SK-N-SH treated with all-trans-retinoic acid at 6 μM for 48 hours (cell line): Measurements from ENCODE around the gene EHHADH.

Source experiments
- ATAC-seq: fragments of 200-7000 bp; cut with Tn5 transposase; 3 replicates; pipeline ENCODE4 v1.9.1; 2020; ENCODE audit warnings: mild to moderate bottlenecking, moderate library complexity
- ARNTL ChIP-seq: fragments of 450-650 bp; formaldehyde crosslinking; IDR thresholded peaks from 2 replicates; pipeline ENCODE4 v1.5.0; 2020; ENCODE audit warnings: low read depth, mild to moderate bottlenecking, moderate library complexity, borderline replicate concordance
- BACH2 ChIP-seq: fragments of 250-450 bp; sonication (Bioruptor Pico); IDR thresholded peaks from 2 replicates; pipeline ENCODE4 v1.9.0; 2021; ENCODE audit warnings: mild to moderate bottlenecking, borderline replicate concordance
- CSDC2 ChIP-seq: fragments of 250-450 bp; sonication (Bioruptor Pico); IDR thresholded peaks from 2 replicates; pipeline ENCODE4 v1.5.0; 2020; ENCODE audit warnings: mild to moderate bottlenecking, moderate library complexity
- ISL1 ChIP-seq: fragments of 250-450 bp; sonication (Bioruptor Pico); IDR thresholded peaks from 2 replicates; pipeline ENCODE4 v2.1.2; 2022; ENCODE audit warnings: mild to moderate bottlenecking, moderate library complexity
- OSR1 ChIP-seq: fragments of 250-450 bp; sonication (Bioruptor Pico); IDR thresholded peaks from 2 replicates; pipeline ENCODE4 v1.8.0; 2022; ENCODE audit warnings: moderate library complexity, mild to moderate bottlenecking, inconsistent platforms
- RARB ChIP-seq: fragments of 250-450 bp; sonication (Bioruptor Pico); IDR thresholded peaks from 2 replicates; pipeline ENCODE4 v1.8.0; 2021; ENCODE audit warnings: mild to moderate bottlenecking, moderate library complexity
- TCF4 ChIP-seq: fragments of 250-450 bp; sonication (Bioruptor Pico); IDR thresholded peaks from 2 replicates; pipeline ENCODE4 v1.8.0; 2021; ENCODE audit warnings: mild to moderate bottlenecking, moderate library complexity, borderline replicate concordance
- ZC3H10 ChIP-seq: fragments of 250-450 bp; sonication (Bioruptor Pico); IDR thresholded peaks from 2 replicates; pipeline ENCODE4 v1.5.1; 2021; ENCODE audit warnings: mild to moderate bottlenecking, moderate library complexity
- ZFP3 ChIP-seq: fragments of 250-450 bp; sonication (Bioruptor Pico); IDR thresholded peaks from 2 replicates; pipeline ENCODE4 v1.5.0; 2020; ENCODE audit warnings: mild to moderate bottlenecking, moderate library complexity
- ZNF8 ChIP-seq: fragments of 450-650 bp; formaldehyde crosslinking; IDR thresholded peaks from 2 replicates; pipeline ENCODE4 v1.5.0; 2020; ENCODE audit warnings: mild to moderate bottlenecking, moderate library complexity
- TF ChIP-seq, protein P1 (sequence below): fragments of 250-450 bp; sonication (Bioruptor Pico); IDR thresholded peaks from 2 replicates; pipeline ENCODE4 v1.5.1; 2020; ENCODE audit warnings: low read depth, mild to moderate bottlenecking, moderate library complexity
- TF ChIP-seq, protein P2 (sequence below): fragments of 250-450 bp; sonication (Bioruptor Pico); IDR thresholded peaks from 2 replicates; pipeline ENCODE4 v1.8.0; 2020; ENCODE audit warnings: mild to moderate bottlenecking, moderate library complexity, borderline replicate concordance
- TF ChIP-seq, protein P3 (sequence below): fragments of 250-450 bp; sonication (Bioruptor Pico); IDR thresholded peaks from 2 replicates; pipeline ENCODE4 v1.5.0; 2020; ENCODE audit warnings: mild to moderate bottlenecking, moderate library complexity
- TF ChIP-seq, protein P4 (sequence below): fragments of 250-450 bp; sonication (Bioruptor Pico); IDR thresholded peaks from 2 replicates; pipeline ENCODE4 v1.5.1; 2021; ENCODE audit warnings: mild to moderate bottlenecking, moderate library complexity
- TF ChIP-seq, protein P5 (sequence below): fragments of 250-450 bp; sonication (Bioruptor Pico); IDR thresholded peaks from 2 replicates; pipeline ENCODE4 v1.8.0; 2021; ENCODE audit warnings: low read depth, mild to moderate bottlenecking, moderate library complexity, borderline replicate concordance

EHHADH gene

DNA sequence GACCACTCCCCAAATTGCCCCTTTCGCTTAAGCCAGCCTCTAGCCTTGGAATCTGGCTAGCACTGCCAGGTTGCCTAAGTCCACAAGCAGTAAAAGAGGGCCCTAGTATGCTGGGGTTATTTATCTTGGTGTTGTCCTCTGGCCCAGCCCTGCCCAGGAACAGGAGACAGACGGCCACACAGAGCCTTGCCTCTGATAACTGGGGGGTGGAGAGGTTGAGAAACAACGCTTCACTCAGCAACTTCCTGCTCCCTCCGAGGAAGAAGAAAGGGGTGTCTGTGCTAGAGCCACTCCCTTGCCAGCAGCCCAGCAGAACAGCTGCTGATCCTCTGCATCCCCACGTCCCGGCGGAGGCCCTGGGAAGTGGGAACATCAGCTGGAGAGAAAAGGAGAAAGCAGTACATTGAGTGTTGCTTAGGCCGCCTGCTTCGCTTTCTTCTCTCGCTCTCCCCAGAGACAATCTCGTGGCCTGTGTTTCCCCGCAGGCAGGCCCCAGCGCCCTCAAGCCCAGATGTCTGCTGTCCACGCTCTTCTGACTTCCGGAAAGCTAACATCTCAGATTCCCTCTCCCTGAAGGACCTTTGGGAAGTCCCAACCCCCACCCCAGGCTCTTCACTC lies 78.4 kb downstream of the EHHADH start:
- TF ChIP-seq, protein P1, sequence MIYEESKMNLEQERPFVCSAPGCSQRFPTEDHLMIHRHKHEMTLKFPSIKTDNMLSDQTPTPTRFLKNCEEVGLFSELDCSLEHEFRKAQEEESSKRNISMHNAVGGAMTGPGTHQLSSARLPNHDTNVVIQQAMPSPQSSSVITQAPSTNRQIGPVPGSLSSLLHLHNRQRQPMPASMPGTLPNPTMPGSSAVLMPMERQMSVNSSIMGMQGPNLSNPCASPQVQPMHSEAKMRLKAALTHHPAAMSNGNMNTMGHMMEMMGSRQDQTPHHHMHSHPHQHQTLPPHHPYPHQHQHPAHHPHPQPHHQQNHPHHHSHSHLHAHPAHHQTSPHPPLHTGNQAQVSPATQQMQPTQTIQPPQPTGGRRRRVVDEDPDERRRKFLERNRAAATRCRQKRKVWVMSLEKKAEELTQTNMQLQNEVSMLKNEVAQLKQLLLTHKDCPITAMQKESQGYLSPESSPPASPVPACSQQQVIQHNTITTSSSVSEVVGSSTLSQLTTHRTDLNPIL, result no peak
- TF ChIP-seq BACH2 (CRISPR knock-in tag) (no peak), RARB (CRISPR knock-in tag) (no peak)
- TF ChIP-seq, protein P2, sequence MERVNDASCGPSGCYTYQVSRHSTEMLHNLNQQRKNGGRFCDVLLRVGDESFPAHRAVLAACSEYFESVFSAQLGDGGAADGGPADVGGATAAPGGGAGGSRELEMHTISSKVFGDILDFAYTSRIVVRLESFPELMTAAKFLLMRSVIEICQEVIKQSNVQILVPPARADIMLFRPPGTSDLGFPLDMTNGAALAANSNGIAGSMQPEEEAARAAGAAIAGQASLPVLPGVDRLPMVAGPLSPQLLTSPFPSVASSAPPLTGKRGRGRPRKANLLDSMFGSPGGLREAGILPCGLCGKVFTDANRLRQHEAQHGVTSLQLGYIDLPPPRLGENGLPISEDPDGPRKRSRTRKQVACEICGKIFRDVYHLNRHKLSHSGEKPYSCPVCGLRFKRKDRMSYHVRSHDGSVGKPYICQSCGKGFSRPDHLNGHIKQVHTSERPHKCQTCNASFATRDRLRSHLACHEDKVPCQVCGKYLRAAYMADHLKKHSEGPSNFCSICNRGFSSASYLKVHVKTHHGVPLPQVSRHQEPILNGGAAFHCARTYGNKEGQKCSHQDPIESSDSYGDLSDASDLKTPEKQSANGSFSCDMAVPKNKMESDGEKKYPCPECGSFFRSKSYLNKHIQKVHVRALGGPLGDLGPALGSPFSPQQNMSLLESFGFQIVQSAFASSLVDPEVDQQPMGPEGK (CRISPR knock-in tag), result no peak
- TF ChIP-seq, protein P3, sequence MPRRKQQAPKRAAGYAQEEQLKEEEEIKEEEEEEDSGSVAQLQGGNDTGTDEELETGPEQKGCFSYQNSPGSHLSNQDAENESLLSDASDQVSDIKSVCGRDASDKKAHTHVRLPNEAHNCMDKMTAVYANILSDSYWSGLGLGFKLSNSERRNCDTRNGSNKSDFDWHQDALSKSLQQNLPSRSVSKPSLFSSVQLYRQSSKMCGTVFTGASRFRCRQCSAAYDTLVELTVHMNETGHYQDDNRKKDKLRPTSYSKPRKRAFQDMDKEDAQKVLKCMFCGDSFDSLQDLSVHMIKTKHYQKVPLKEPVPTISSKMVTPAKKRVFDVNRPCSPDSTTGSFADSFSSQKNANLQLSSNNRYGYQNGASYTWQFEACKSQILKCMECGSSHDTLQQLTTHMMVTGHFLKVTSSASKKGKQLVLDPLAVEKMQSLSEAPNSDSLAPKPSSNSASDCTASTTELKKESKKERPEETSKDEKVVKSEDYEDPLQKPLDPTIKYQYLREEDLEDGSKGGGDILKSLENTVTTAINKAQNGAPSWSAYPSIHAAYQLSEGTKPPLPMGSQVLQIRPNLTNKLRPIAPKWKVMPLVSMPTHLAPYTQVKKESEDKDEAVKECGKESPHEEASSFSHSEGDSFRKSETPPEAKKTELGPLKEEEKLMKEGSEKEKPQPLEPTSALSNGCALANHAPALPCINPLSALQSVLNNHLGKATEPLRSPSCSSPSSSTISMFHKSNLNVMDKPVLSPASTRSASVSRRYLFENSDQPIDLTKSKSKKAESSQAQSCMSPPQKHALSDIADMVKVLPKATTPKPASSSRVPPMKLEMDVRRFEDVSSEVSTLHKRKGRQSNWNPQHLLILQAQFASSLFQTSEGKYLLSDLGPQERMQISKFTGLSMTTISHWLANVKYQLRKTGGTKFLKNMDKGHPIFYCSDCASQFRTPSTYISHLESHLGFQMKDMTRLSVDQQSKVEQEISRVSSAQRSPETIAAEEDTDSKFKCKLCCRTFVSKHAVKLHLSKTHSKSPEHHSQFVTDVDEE (CRISPR knock-in tag), result no peak
- TF ChIP-seq, all 23 proteins: peak for 0
- ATAC-seq, result no peak

DNA sequence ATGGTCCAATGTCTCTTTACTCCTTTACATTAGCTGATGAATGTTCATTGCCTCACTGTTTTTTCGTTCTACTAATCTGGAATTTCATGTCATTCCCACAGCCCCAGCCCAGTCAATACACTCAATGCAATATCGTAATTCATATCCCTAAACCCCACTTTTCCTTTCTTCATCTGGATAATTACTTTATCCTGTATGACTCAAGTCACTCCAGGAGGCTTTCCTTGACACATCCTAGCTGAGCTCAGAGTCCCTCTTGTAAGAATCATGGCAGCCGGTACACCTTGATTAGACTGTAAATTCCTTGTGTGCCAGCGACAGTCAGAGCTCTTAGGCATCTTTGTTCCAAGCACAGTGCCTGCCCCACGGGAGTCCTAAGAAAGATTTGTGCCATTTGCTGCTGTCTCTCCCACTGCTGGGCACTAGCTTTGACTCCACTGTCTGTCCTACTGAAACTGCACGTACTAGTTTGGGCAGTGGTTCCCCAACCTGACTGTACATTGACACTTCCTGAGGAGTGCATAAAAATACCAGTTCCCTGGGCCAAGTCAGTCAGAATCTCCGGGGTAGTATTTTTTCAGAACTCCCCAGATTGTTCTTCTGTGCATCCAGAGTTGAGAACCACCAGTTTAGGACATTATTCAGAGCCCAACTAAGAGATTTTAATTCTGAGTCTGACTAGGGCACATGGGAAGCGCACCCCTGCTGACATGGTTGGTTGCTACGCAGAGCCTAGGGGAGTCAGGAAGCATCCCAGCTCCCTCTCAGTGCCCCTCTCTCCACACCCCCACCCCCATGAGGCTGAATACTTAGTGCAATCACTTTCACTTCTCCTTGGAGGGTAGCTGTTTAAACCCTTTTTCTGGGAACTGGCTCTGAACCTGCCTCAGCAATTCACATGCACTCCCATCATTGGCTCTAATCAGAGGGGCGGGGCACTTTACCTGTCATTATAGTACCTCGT lies 81.5 kb downstream of the EHHADH start:
- no peak for ATAC-seq
- TF ChIP-seq, protein P2 (CRISPR knock-in tag), result no peak
- no peak for TF ChIP-seq RARB (CRISPR knock-in tag)
- no peak for TF ChIP-seq BACH2 (CRISPR knock-in tag)
- TF ChIP-seq ARNTL, result no peak
- TF ChIP-seq TCF4 (CRISPR knock-in tag), result no peak
- TF ChIP-seq ZNF8 (CRISPR knock-in tag), result no peak
- TF ChIP-seq, protein P1, result no peak
- TF ChIP-seq, protein P4, sequence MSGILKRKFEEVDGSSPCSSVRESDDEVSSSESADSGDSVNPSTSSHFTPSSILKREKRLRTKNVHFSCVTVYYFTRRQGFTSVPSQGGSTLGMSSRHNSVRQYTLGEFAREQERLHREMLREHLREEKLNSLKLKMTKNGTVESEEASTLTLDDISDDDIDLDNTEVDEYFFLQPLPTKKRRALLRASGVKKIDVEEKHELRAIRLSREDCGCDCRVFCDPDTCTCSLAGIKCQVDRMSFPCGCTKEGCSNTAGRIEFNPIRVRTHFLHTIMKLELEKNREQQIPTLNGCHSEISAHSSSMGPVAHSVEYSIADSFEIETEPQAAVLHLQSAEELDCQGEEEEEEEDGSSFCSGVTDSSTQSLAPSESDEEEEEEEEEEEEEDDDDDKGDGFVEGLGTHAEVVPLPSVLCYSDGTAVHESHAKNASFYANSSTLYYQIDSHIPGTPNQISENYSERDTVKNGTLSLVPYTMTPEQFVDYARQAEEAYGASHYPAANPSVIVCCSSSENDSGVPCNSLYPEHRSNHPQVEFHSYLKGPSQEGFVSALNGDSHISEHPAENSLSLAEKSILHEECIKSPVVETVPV (CRISPR knock-in tag), result no peak
- TF ChIP-seq CSDC2 (CRISPR knock-in tag), result no peak
- no peak for TF ChIP-seq ZFP3 (CRISPR knock-in tag)
- TF ChIP-seq, protein P5, sequence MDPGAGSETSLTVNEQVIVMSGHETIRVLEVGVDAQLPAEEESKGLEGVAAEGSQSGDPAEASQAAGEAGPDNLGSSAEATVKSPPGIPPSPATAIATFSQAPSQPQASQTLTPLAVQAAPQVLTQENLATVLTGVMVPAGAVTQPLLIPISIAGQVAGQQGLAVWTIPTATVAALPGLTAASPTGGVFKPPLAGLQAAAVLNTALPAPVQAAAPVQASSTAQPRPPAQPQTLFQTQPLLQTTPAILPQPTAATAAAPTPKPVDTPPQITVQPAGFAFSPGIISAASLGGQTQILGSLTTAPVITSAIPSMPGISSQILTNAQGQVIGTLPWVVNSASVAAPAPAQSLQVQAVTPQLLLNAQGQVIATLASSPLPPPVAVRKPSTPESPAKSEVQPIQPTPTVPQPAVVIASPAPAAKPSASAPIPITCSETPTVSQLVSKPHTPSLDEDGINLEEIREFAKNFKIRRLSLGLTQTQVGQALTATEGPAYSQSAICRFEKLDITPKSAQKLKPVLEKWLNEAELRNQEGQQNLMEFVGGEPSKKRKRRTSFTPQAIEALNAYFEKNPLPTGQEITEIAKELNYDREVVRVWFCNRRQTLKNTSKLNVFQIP (CRISPR knock-in tag), result no peak
- no peak for TF ChIP-seq ISL1 (CRISPR knock-in tag)
- no peak for TF ChIP-seq OSR1
- TF ChIP-seq ZC3H10 (CRISPR knock-in tag), result no peak
- TF ChIP-seq, all 23 proteins: peak for 0
